Choroid plexus epithelial cell (primary cell): ENCODE results near the gene PYGM.

Experiments
- DNase-seq: peaks from one replicate; pipeline ENCODE4 v3.0.0-alpha.2; 2010; ENCODE audit warnings: low read depth
- H3K4me3 ChIP-seq: 2 replicates; pipeline ENCODE4 v1.5.1; 2011; ENCODE audit warnings: low read depth, mild to moderate bottlenecking, control low read depth, low read length, moderate library complexity
- CTCF ChIP-seq: conservative IDR thresholded peaks from 2 replicates; pipeline ENCODE4 v1.5.1; 2011; ENCODE audit warnings: low read depth, mild to moderate bottlenecking, control low read depth, inconsistent platforms, low read length, moderate library complexity

PYGM gene

GRCh38 chr11:64731601-64732000 is 28.2 kb downstream of the PYGM start:
- no peak for DNase-seq
- no peak for TF ChIP-seq CTCF
- no peak overlapping the region for H3K4me3 ChIP-seq

- DNase-seq: peak; percentile 23
- no peak for TF ChIP-seq CTCF
- H3K4me3 ChIP-seq: no peak overlapping the region
These were observed 29.9 kb downstream of the PYGM start for GRCh38 chr11:64729851-64730382.

GRCh38 chr11:64728757-64729365 is 30.9 kb downstream of the PYGM start:
- DNase-seq: no peak
- H3K4me3 ChIP-seq: no peak overlapping the region
- no peak for TF ChIP-seq CTCF

- H3K4me3 ChIP-seq: no peak overlapping the region
- TF ChIP-seq CTCF: no peak
- no peak for DNase-seq
These were observed 32.8 kb downstream of the PYGM start for GRCh38 chr11:64726867-64727530.

- no peak overlapping the region for H3K4me3 ChIP-seq
- TF ChIP-seq CTCF: no peak
- DNase-seq: no peak
These were observed 33.5 kb downstream of the PYGM start for GRCh38 chr11:64726211-64726641.

GRCh38 chr11:64724863-64725532 is 34.8 kb downstream of the PYGM start:
- H3K4me3 ChIP-seq: no peak overlapping the region
- no peak for TF ChIP-seq CTCF
- DNase-seq: no peak
